IMR-90 (cell line): ENCODE data around the gene TMPRSS11B. TPM values are rescaled to one million over a fixed set of nuclear protein-coding genes. Genes with fewer than 3 reads are reported as not detected.

Source experiments
- ATAC-seq: fragments of 200-7000 bp; cut with Tn5 transposase; 2 replicates; pipeline ENCODE4 v1.9.1; 2020; ENCODE audit warnings: low read depth, mild to moderate bottlenecking, moderate library complexity
- BruUV-seq: library from RNA; stranded (reverse); fragments of 400-500 nt; replicated peaks from 2 replicates; lab custom pipeline; 2021; lab: Mats Ljungman, UMichigan
- CTCF ChIA-PET: fragments of 300-600 bp; formaldehyde crosslinking; extraction: SDS; loops from one replicate; lab custom pipeline; 2021; ENCODE audit warnings: antibody characterized with exemption; lab: Yijun Ruan, JAX
- POLR2A ChIA-PET: fragments of 300-600 bp; sonication (Branson Sonifier 250); formaldehyde crosslinking; loops from one replicate; lab custom pipeline; 2022; ENCODE audit warnings: antibody characterized with exemption; ENCODE audit not compliant: unreplicated experiment; lab: Charles Lee
- DNase-seq: peaks from one replicate; pipeline ENCODE4 v3.0.0; 2013
- H2AFZ ChIP-seq: replicated peaks from 2 replicates; pipeline ENCODE3; 2013; ENCODE audit warnings: low read length, mild to moderate bottlenecking; ENCODE audit not compliant: poor library complexity
- H2AK5ac ChIP-seq: 2 replicates; pipeline ENCODE4 v1.6.1; 2013; ENCODE audit warnings: low read depth, low read length, inconsistent platforms
- H2AK9ac ChIP-seq: replicated peaks from 2 replicates; pipeline ENCODE3; 2013; ENCODE audit warnings: mild to moderate bottlenecking, low read depth, low read length, moderate library complexity; ENCODE audit not compliant: poor library complexity
- H2BK120ac ChIP-seq: 2 replicates; pipeline ENCODE4 v1.6.1; 2013; ENCODE audit warnings: low read depth, low read length, inconsistent platforms
- H2BK15ac ChIP-seq: 3 replicates; pipeline ENCODE4 v1.6.1; 2013; ENCODE audit warnings: low read depth, low read length, inconsistent platforms
- H2BK20ac ChIP-seq: 2 replicates; pipeline ENCODE4 v1.6.1; 2013; ENCODE audit warnings: low read depth, mild to moderate bottlenecking, inconsistent platforms, low read length, moderate library complexity
- H2BK5ac ChIP-seq: 2 replicates; pipeline ENCODE4 v1.6.1; 2013; ENCODE audit warnings: mild to moderate bottlenecking, low read depth, low read length, inconsistent platforms; ENCODE audit not compliant: poor library complexity, severe bottlenecking
- H3K14ac ChIP-seq: replicated peaks from 2 replicates; pipeline ENCODE4 v1.6.1; 2013; ENCODE audit warnings: low read depth, low read length, inconsistent platforms
- H3K18ac ChIP-seq: 2 replicates; pipeline ENCODE4 v1.6.1; 2013; ENCODE audit warnings: low read depth, low read length, control low read depth
- H3K23ac ChIP-seq: 2 replicates; pipeline ENCODE4 v1.6.1; 2013; ENCODE audit warnings: low read depth, low read length, inconsistent platforms
- H3K27ac ChIP-seq: 2 replicates; pipeline ENCODE4 v1.5.1; 2013; ENCODE audit warnings: mild to moderate bottlenecking, control low read depth, low read length; ENCODE audit not compliant: insufficient read depth
- H3K27me3 ChIP-seq: 2 replicates; pipeline ENCODE4 v1.6.1; 2013; ENCODE audit warnings: low read length; ENCODE audit not compliant: control insufficient read depth, insufficient read depth
- H3K36me3 ChIP-seq: 2 replicates; pipeline ENCODE4 v1.6.1; 2013; ENCODE audit warnings: low read length, mixed read lengths; ENCODE audit not compliant: control insufficient read depth, insufficient read depth
- H3K4ac ChIP-seq: 2 replicates; pipeline ENCODE4 v1.6.1; 2013; ENCODE audit warnings: low read depth, low read length, inconsistent platforms
- H3K4me1 ChIP-seq: 2 replicates; pipeline ENCODE4 v1.6.1; 2013; ENCODE audit warnings: low read length, mixed read lengths; ENCODE audit not compliant: control insufficient read depth, insufficient read depth
- H3K4me2 ChIP-seq: 2 replicates; pipeline ENCODE4 v1.6.1; 2013; ENCODE audit warnings: low read depth, mild to moderate bottlenecking, control low read depth, low read length, moderate library complexity
- H3K4me3 ChIP-seq: 2 replicates; pipeline ENCODE4 v1.5.1; 2013; ENCODE audit warnings: low read depth, mild to moderate bottlenecking, control low read depth, low read length, moderate library complexity; ENCODE audit not compliant: insufficient read depth
- H3K56ac ChIP-seq: 2 replicates; pipeline ENCODE4 v1.6.1; 2013; ENCODE audit warnings: low read length, inconsistent platforms; ENCODE audit not compliant: insufficient read depth; ENCODE audit errors: extremely low read depth
- H3K79me1 ChIP-seq, 2 experiments: 2 replicates each; pipeline ENCODE4 v1.6.1; 2013; ENCODE audit warnings: low read length in 2 of 2, inconsistent platforms in 1 of 2, low read depth in 1 of 2
- H3K9ac ChIP-seq: 2 replicates; pipeline ENCODE4 v1.6.1; 2013; ENCODE audit warnings: low read depth, low read length, control low read depth
- H3K9me1 ChIP-seq: 2 replicates; pipeline ENCODE4 v1.6.1; 2013; ENCODE audit warnings: low read length, inconsistent platforms; ENCODE audit not compliant: insufficient read depth
- H3K9me3 ChIP-seq: 2 replicates; pipeline ENCODE4 v1.6.1; 2013; ENCODE audit warnings: low read length; ENCODE audit not compliant: control insufficient read depth, insufficient read depth
- H4K20me1 ChIP-seq: 2 replicates; pipeline ENCODE4 v1.6.1; 2013; ENCODE audit warnings: low read length, inconsistent platforms; ENCODE audit not compliant: insufficient read depth
- H4K5ac ChIP-seq: 2 replicates; pipeline ENCODE4 v1.6.1; 2013; ENCODE audit warnings: mild to moderate bottlenecking, low read depth, low read length, control low read depth
- H4K8ac ChIP-seq, 2 experiments: 2 replicates each; pipeline ENCODE4 v1.6.1; 2013; ENCODE audit warnings: low read depth in 2 of 2, low read length in 2 of 2, control low read depth in 1 of 2, inconsistent platforms in 1 of 2
- H4K91ac ChIP-seq: 2 replicates; pipeline ENCODE4 v1.6.1; 2013; ENCODE audit warnings: low read depth, low read length, inconsistent platforms; ENCODE audit not compliant: insufficient read depth
- ELK1 ChIP-seq: fragments of 150-350 bp; IDR thresholded peaks from 2 replicates; pipeline ENCODE4 v1.6.1; 2016; ENCODE audit warnings: low read depth, mild to moderate bottlenecking, low read length, moderate library complexity, borderline replicate concordance
- RCOR1 ChIP-seq: IDR thresholded peaks from 2 replicates; pipeline ENCODE4 v1.6.1; 2012; ENCODE audit warnings: mild to moderate bottlenecking, low read length, improper control_type of control experiment; ENCODE audit not compliant: insufficient replicate concordance
- USF2 ChIP-seq: fragments of 150-350 bp; IDR thresholded peaks from 2 replicates; pipeline ENCODE4 v1.6.1; 2017; ENCODE audit warnings: mild to moderate bottlenecking, antibody characterized with exemption, low read length, low read depth
- WGBS, 2 experiments: methylation state at CpG; one replicate each; pipeline versions ENCODE4 v1.1.5 to v1.1.7; 2013; ENCODE audit warnings: missing lambda C conversion rate in 2 of 2; ENCODE audit not compliant: insufficient read length in 1 of 2; ENCODE audit errors: extremely low coverage in 2 of 2; 5-methylcytosine and 5-hydroxymethylcytosine counted together
- dilution Hi-C: fragments of 300-500 bp; cut with HindIII; formaldehyde crosslinking; loops from one replicate; pipeline ENCODE4 v1.14.3; 2018; ENCODE audit warnings: low sequenced_read_pairs; ENCODE audit not compliant: unreplicated experiment
- in situ Hi-C: fragments of 300-500 bp; cut with MboI; formaldehyde crosslinking; loops from 3 replicates; pipeline ENCODE4 v1.14.3; 2019; ENCODE audit warnings: low sequenced_read_pairs, inconsistent platforms, mixed read lengths
- intact Hi-C: fragments of 100-400 bp; cut with micrococcal nuclease; formaldehyde crosslinking; loops from 2 replicates; pipeline ENCODE4 v1.10.0; 2022
- polyA plus RNA-seq, 3 experiments: library from polyadenylated mRNA; depleted of rRNA; stranded (reverse); fragments of >200 nt; gene quantifications; 2 replicates each; pipeline ENCODE4 v1.2.3, GENCODE V29; 2012; ENCODE audit warnings: low replicate concordance in 1 of 3
- total RNA-seq: library from RNA; depleted of rRNA; stranded (reverse); fragments of >200 nt; gene quantifications from 2 replicates; pipeline ENCODE4 v1.2.3, GENCODE V29; 2012

Gene TMPRSS11B
- total and polyA plus RNA-seq, 2 of the 4 experiments (the other 2 are of a cell fraction) = not detected

GRCh38 chr4:68218044-68218443, 27.4 kb downstream of the TMPRSS11B start:
- Histone ChIP-seq H3K27me3 (no peaks in the 10 kb centered on the region), H4K8ac (no peak overlapping the region), H2AK9ac (no peak overlapping the region), H3K9me1 (no peaks in the 10 kb centered on the region), H2BK15ac (no peak overlapping the region), H3K18ac (no peak overlapping the region), H3K14ac (no peak overlapping the region), H3K36me3 (no peaks in the 10 kb centered on the region), H2AK5ac (no peak overlapping the region), H4K5ac (no peak overlapping the region), H3K9me3 (no peaks in the 10 kb centered on the region), H3K4me1 (no peaks in the 10 kb centered on the region), H2BK5ac (no peak overlapping the region), H4K91ac (no peak overlapping the region), H4K20me1 (no peaks in the 10 kb centered on the region), H2BK20ac (no peak overlapping the region), H2BK120ac (no peak overlapping the region), H3K9ac (no peak overlapping the region), H2AFZ (no peak overlapping the region), H3K56ac (no peak overlapping the region), H3K23ac (no peak overlapping the region), H3K4me2 (no peak overlapping the region), H3K27ac (no peak overlapping the region), H3K4ac (no peak overlapping the region), H3K79me1 (no peaks in the 10 kb centered on the region), H3K4me3 (no peak overlapping the region)
- intact Hi-C loops = no loop called here
- in situ Hi-C loops = no loop called here
- no TSS peak for BruUV-seq
- ATAC-seq (no peak), DNase-seq (no peak)
- TF ChIP-seq USF2 (no peak), RCOR1 (no peak), ELK1 (no peak)
- dilution Hi-C loops = no loop called here
- WGBS, 2 experiments = no CpG with 5 or more reads among the region's 1 CpG
- ChIA-PET POLR2A (interaction anchor here (0.7 kb wide), 1 partner anchor 10 kb away, joined by 3 read pairs; no protein-coding TSS in a partner anchor), CTCF (no interaction called here)
